ES-I3 (cell line): Measurements from ENCODE around the gene EDAR.

Experiments used
- H3K36me3 ChIP-seq: 2 replicates; pipeline ENCODE4 v1.6.1; 2013; ENCODE audit warnings: mild to moderate bottlenecking, low read length, control low read depth, moderate library complexity; ENCODE audit not compliant: insufficient read depth
- H3K4me1 ChIP-seq: 2 replicates; pipeline ENCODE4 v1.6.1; 2013; ENCODE audit warnings: mild to moderate bottlenecking, control low read depth, low read length; ENCODE audit not compliant: insufficient read depth
- H3K9ac ChIP-seq: 2 replicates; pipeline ENCODE4 v1.6.1; 2013; ENCODE audit warnings: low read depth, mild to moderate bottlenecking, low read length, moderate library complexity
- H3K9me3 ChIP-seq: 2 replicates; pipeline ENCODE4 v1.6.1; 2013; ENCODE audit warnings: mild to moderate bottlenecking, low read length, moderate library complexity; ENCODE audit not compliant: control insufficient read depth, insufficient read depth

The EDAR gene

GRCh38 chr2:108944601-108945331 is 44.3 kb downstream of the EDAR start:
- H3K9ac ChIP-seq, result no peak overlapping the region

GRCh38 chr2:108943751-108944150 is 45.3 kb downstream of the EDAR start:
- Histone ChIP-seq H3K9me3 (no peaks in the 10 kb centered on the region; the same call in 1 of the 2 replicates), H3K4me1 (no peaks in the 10 kb centered on the region), H3K9ac (no peak overlapping the region), H3K36me3 (no peaks in the 10 kb centered on the region)

More at GRCh38 chr2:108944601-108945331, 44.3 kb downstream of the EDAR start:
- Histone ChIP-seq H3K4me1 (no peaks in the 10 kb centered on the region), H3K36me3 (no peaks in the 10 kb centered on the region), H3K9me3 (no peaks in the 10 kb centered on the region; the same call in 1 of the 2 replicates)

- no peak overlapping the region for H3K9ac ChIP-seq
- no peaks in the 10 kb centered on the region for H3K36me3 ChIP-seq
- H3K9me3 ChIP-seq, result no peaks in the 10 kb centered on the region; the same call in 1 of the 2 replicates
- no peaks in the 10 kb centered on the region for H3K4me1 ChIP-seq
Observed at GRCh38 chr2:108942888-108943287, 46.1 kb downstream of the EDAR start.

GRCh38 chr2:108942231-108942825 is 46.7 kb downstream of the EDAR start:
- Histone ChIP-seq H3K36me3 (no peaks in the 10 kb centered on the region), H3K9me3 (no peaks in the 10 kb centered on the region; the same call in 1 of the 2 replicates), H3K9ac (no peak overlapping the region), H3K4me1 (no peaks in the 10 kb centered on the region)

- Histone ChIP-seq H3K9ac (no peak overlapping the region), H3K36me3 (no peaks in the 10 kb centered on the region), H3K9me3 (no peaks in the 10 kb centered on the region; the same call in 1 of the 2 replicates), H3K4me1 (no peaks in the 10 kb centered on the region)
Observed at GRCh38 chr2:108941767-108942166, 47.3 kb downstream of the EDAR start.

- Histone ChIP-seq H3K9ac (no peak overlapping the region), H3K4me1 (no peaks in the 10 kb centered on the region), H3K9me3 (no peaks in the 10 kb centered on the region; the same call in 1 of the 2 replicates), H3K36me3 (no peaks in the 10 kb centered on the region)
Observed at GRCh38 chr2:108941161-108941665, 47.8 kb downstream of the EDAR start.

- no peaks in the 10 kb centered on the region for H3K36me3 ChIP-seq
- no peaks in the 10 kb centered on the region for H3K9me3 ChIP-seq
- H3K4me1 ChIP-seq, result no peaks in the 10 kb centered on the region
Observed at GRCh38 chr2:108940156-108940555, 48.9 kb downstream of the EDAR start.

GRCh38 chr2:108938077-108938710 is 50.8 kb downstream of the EDAR start:
- peaks cover 8% of the 10 kb centered on the region; the same call in 1 of the 2 replicates for H3K4me1 ChIP-seq

More at GRCh38 chr2:108940156-108940555, 48.9 kb downstream of the EDAR start:
- H3K9ac ChIP-seq, result no peak overlapping the region

GRCh38 chr2:108937367-108938017 is 51.5 kb downstream of the EDAR start:
- peaks cover 8% of the 10 kb centered on the region; the same call in 1 of the 2 replicates for H3K4me1 ChIP-seq
- H3K9ac ChIP-seq, result no peak overlapping the region
- no peaks in the 10 kb centered on the region for H3K36me3 ChIP-seq
- no peaks in the 10 kb centered on the region for H3K9me3 ChIP-seq

More at GRCh38 chr2:108938077-108938710, 50.8 kb downstream of the EDAR start:
- Histone ChIP-seq H3K9me3 (no peaks in the 10 kb centered on the region), H3K36me3 (no peaks in the 10 kb centered on the region), H3K9ac (no peak overlapping the region)

GRCh38 chr2:108936866-108937265 is 52.2 kb downstream of the EDAR start:
- Histone ChIP-seq H3K36me3 (no peaks in the 10 kb centered on the region), H3K9ac (no peak overlapping the region), H3K9me3 (no peaks in the 10 kb centered on the region), H3K4me1 (peaks cover 8% of the 10 kb centered on the region; the same call in 1 of the 2 replicates)

GRCh38 chr2:108936076-108936864 is 52.8 kb downstream of the EDAR start:
- Histone ChIP-seq H3K9me3 (no peaks in the 10 kb centered on the region), H3K36me3 (no peaks in the 10 kb centered on the region), H3K9ac (no peak overlapping the region), H3K4me1 (peaks cover 8% of the 10 kb centered on the region; the same call in 1 of the 2 replicates)

GRCh38 chr2:108935271-108935741 is 53.7 kb downstream of the EDAR start:
- peaks cover 8% of the 10 kb centered on the region; the same call in 1 of the 2 replicates for H3K4me1 ChIP-seq
- H3K9ac ChIP-seq, result no peak overlapping the region
- H3K36me3 ChIP-seq, result no peaks in the 10 kb centered on the region
- H3K9me3 ChIP-seq, result no peaks in the 10 kb centered on the region

GRCh38 chr2:108934583-108935245 is 54.3 kb downstream of the EDAR start:
- Histone ChIP-seq H3K36me3 (no peaks in the 10 kb centered on the region), H3K4me1 (peaks cover 8% of the 10 kb centered on the region; the same call in 1 of the 2 replicates), H3K9ac (no peak overlapping the region), H3K9me3 (no peaks in the 10 kb centered on the region)
